CD4-positive, alpha-beta memory T cell (primary cell): ENCODE results near the gene DLGAP5. TPM values are rescaled to one million over a fixed set of nuclear protein-coding genes. Genes with fewer than 3 reads are reported as not detected.
A peak's percentile ranks its signal among the peaks of the same experiment; 100 is the strongest.

Experiments
- CTCF ChIA-PET: fragments of 350-600 bp; sonication (Branson Sonifier 250); formaldehyde crosslinking; loops from one replicate; lab custom pipeline; 2021; ENCODE audit warnings: inconsistent platforms; ENCODE audit not compliant: partially characterized antibody; lab: Charles Lee
- POLR2A ChIA-PET: fragments of 350-600 bp; sonication (Branson Sonifier 250); formaldehyde crosslinking; loops from one replicate; lab custom pipeline; 2021; ENCODE audit not compliant: partially characterized antibody; lab: Charles Lee
- DNase-seq, 5 donors: peaks; one replicate each; pipeline versions ENCODE4 v3.0.0 to v3.0.0-alpha.2; 2020 to 2022; ENCODE audit warnings: mixed read lengths in 1 of 5
- H3K27ac ChIP-seq: one replicate; pipeline ENCODE4 v1.7.0; 2013; ENCODE audit warnings: low read depth, low read length
- H3K27me3 ChIP-seq: 2 replicates; pipeline ENCODE4 v1.7.0; 2013; ENCODE audit warnings: mild to moderate bottlenecking, low read length, moderate library complexity; ENCODE audit not compliant: insufficient read depth
- H3K36me3 ChIP-seq: 2 replicates; pipeline ENCODE4 v1.7.0; 2013; ENCODE audit warnings: mild to moderate bottlenecking, low read length, moderate library complexity; ENCODE audit not compliant: insufficient read depth
- H3K4me1 ChIP-seq: 2 replicates; pipeline ENCODE4 v1.7.0; 2013; ENCODE audit warnings: mild to moderate bottlenecking, low read length, moderate library complexity; ENCODE audit not compliant: insufficient read depth
- H3K4me3 ChIP-seq, 2 donors: one replicate each; pipeline ENCODE4 v1.7.0; 2013; ENCODE audit warnings: low read length in 2 of 2, mild to moderate bottlenecking in 1 of 2
- H3K9me3 ChIP-seq, 2 donors: one replicate each; pipeline ENCODE4 v1.7.0; 2013; ENCODE audit warnings: low read length in 2 of 2, control low read depth in 1 of 2; ENCODE audit not compliant: control insufficient read depth in 1 of 2
- H3K27ac Mint-ChIP-seq, 7 donors: one replicate each; pipeline ENCODE4 v1.8.0; 2020 to 2021; ENCODE audit warnings: mixed read lengths in 7 of 7, mild to moderate bottlenecking in 6 of 7, inconsistent platforms in 3 of 7, moderate library complexity in 3 of 7
- H3K27me3 Mint-ChIP-seq, 2 donors: one replicate each; pipeline ENCODE4 v1.8.0; 2020 to 2021; ENCODE audit warnings: mixed read lengths in 2 of 2
- H3K36me3 Mint-ChIP-seq, 2 donors: one replicate each; pipeline ENCODE4 v1.8.0; 2020 to 2021; ENCODE audit warnings: mixed read lengths in 2 of 2, inconsistent platforms in 1 of 2, mild to moderate bottlenecking in 1 of 2
- H3K4me1 Mint-ChIP-seq, 4 donors: one replicate each; pipeline ENCODE4 v1.8.0; 2020 to 2021; ENCODE audit warnings: mixed read lengths in 4 of 4, mild to moderate bottlenecking in 1 of 4
- H3K4me3 Mint-ChIP-seq, 8 donors: one replicate each; pipeline ENCODE4 v1.8.0; 2020 to 2021; ENCODE audit warnings: mixed read lengths in 8 of 8, mild to moderate bottlenecking in 7 of 8, moderate library complexity in 6 of 8, inconsistent platforms in 3 of 8
- H3K9me3 Mint-ChIP-seq, 8 donors: one replicate each; pipeline ENCODE4 v1.8.0; 2020 to 2021; ENCODE audit warnings: mixed read lengths in 8 of 8, mild to moderate bottlenecking in 5 of 8, inconsistent platforms in 3 of 8, moderate library complexity in 1 of 8
- intact Hi-C: fragments of 100-400 bp; cut with micrococcal nuclease; formaldehyde crosslinking; loops from one replicate; pipeline ENCODE4 v1.15.1; 2023
- polyA plus RNA-seq, 2 donors: library from polyadenylated mRNA; unstranded; fragments of 300-500 nt; fragmentation: Illumina TruSeq; gene quantifications; one replicate each; pipeline ENCODE4 v1.2.3, GENCODE V29; 2021
- total RNA-seq, 2 experiments: library from RNA; stranded (reverse); gene quantifications; one replicate each; pipeline ENCODE4 v1.2.3, GENCODE V29; 2021

DLGAP5 gene
- total and polyA plus RNA-seq, 4 experiments from 2014 or later, result not detected

DNA sequence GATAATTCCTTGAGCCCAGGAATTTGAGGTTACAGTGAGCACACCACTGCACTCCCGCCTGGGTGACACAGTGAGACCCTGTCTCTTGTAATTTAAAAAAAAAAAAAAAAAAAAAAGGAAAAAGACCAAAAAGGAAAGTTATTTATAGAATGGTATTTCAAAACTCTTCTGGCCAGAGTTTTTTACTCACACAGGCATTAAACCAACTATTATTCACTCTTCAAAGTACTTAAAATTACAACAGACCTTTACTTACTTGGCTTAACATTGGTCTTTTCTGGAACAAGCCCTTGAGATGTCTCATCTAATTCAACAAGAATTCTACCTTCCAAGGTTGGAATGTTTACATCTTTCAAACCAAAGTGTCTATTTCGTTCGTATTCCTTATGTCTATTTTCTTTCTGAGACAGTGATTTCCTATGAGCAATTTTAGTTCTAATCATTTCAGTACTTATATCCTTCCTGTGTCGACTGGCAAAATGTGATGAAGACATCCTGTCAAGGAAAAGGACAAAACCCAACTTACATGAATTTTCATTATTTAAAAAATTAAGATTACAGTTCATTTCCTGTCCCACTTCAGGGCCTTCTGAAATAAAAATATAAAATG is 2.6 kb downstream of the DLGAP5 start:
- no peak overlapping the region for H3K4me3 Mint-ChIP-seq
- POLR2A ChIA-PET, result no interaction called here
- DNase-seq, result no peak

DNA sequence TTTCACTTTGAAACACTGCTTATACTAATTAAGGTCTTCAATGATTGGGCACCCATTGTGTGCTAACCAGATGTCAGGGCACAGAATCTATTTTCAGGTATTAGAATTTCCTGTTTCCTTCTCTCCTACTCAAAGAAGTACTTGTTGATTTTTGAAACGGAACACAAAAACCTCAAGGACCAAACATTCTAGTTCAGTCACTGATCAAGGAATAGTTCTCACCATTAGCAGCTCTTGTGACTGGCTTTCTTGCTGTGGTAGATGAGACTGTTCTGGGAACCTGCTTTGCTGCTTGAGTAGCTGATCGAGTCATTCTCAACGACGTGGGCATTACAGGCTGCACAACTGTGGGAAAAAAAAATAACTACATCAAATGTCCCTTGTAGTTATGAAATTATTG is 11.0 kb downstream of the DLGAP5 start:
- intact Hi-C loops, result no loop called here
- Histone ChIP-seq H3K4me1 (peaks cover 13% of the 10 kb centered on the region), H3K27ac (no peak overlapping the region), H3K36me3 (no peaks in the 10 kb centered on the region), H3K4me3 (no peak overlapping the region), H3K9me3 (no peaks in the 10 kb centered on the region), H3K27me3 (no peaks in the 10 kb centered on the region)
- Mint-ChIP-seq H3K4me1 (peaks cover 6 to 19% (median 12%) of the 10 kb centered on the region in 4 donors), H3K27me3 (no peaks in the 10 kb centered on the region), H3K27ac (peak overlapping the region in 6 of 7 donors; percentile 2 to 86 (median 79)), H3K36me3 (no peaks in the 10 kb centered on the region), H3K4me3 (peak overlapping the region in 3 of 8 donors; percentile 6 to 73 (median 9)), H3K9me3 (no peaks in the 10 kb centered on the region)
- DNase-seq, result no peak
- POLR2A ChIA-PET, result no interaction called here
- CTCF ChIA-PET, result interaction anchor here (0.6 kb wide), 1 partner anchor 91 kb away, joined by 4 read pairs; no protein-coding TSS in a partner anchor

More for the DNA sequence above, 2.6 kb downstream of the DLGAP5 start:
- CTCF ChIA-PET, result no interaction called here
- Histone ChIP-seq H3K9me3 (no peaks in the 10 kb centered on the region), H3K4me3 (no peak overlapping the region), H3K36me3 (no peaks in the 10 kb centered on the region), H3K27me3 (no peaks in the 10 kb centered on the region), H3K4me1 (peaks cover 15% of the 10 kb centered on the region), H3K27ac (no peak overlapping the region)
- no peaks in the 10 kb centered on the region for H3K27me3 Mint-ChIP-seq
- H3K9me3 Mint-ChIP-seq, result no peaks in the 10 kb centered on the region
- peaks cover 6 to 25% (median 14%) of the 10 kb centered on the region in 4 donors for H3K4me1 Mint-ChIP-seq
- H3K36me3 Mint-ChIP-seq, result no peaks in the 10 kb centered on the region
- H3K27ac Mint-ChIP-seq, result no peak overlapping the region
- intact Hi-C loops, result no loop called here

DNA sequence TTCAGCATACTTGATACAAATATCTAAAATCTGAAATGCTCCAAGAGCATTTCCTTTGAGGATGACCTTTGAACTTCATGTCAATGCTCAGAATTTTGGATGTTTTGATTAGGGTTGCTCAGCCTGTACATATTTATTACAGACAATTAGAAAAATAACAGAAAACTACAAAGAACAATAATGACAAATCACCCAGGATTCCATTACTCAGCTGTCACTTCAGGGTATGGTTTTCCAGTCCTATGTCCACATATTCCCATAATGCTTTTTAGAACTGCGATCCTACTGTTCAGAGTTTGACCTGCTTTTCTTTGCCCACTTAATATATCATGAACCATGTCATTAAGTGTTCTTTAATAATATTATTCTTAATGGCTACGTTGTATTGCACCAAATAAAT is 11.4 kb downstream of the DLGAP5 start:
- Mint-ChIP-seq H3K27me3 (no peaks in the 10 kb centered on the region), H3K4me1 (peaks cover 6 to 19% (median 12%) of the 10 kb centered on the region in 4 donors), H3K4me3 (peak overlapping the region in 1 of 8 donors; percentile 9), H3K9me3 (no peaks in the 10 kb centered on the region), H3K36me3 (no peaks in the 10 kb centered on the region), H3K27ac (peak overlapping the region in 2 of 7 donors; percentile 78 to 84)
- no peak for DNase-seq
- Histone ChIP-seq H3K36me3 (no peaks in the 10 kb centered on the region), H3K27me3 (no peaks in the 10 kb centered on the region), H3K27ac (no peak overlapping the region), H3K4me1 (peaks cover 13% of the 10 kb centered on the region), H3K9me3 (no peaks in the 10 kb centered on the region), H3K4me3 (no peak overlapping the region)
- intact Hi-C loops, result no loop called here
- CTCF ChIA-PET, result interaction anchor here (0.6 kb wide), 1 partner anchor 90 kb away, joined by 4 read pairs; no protein-coding TSS in a partner anchor
- POLR2A ChIA-PET, result no interaction called here

DNA sequence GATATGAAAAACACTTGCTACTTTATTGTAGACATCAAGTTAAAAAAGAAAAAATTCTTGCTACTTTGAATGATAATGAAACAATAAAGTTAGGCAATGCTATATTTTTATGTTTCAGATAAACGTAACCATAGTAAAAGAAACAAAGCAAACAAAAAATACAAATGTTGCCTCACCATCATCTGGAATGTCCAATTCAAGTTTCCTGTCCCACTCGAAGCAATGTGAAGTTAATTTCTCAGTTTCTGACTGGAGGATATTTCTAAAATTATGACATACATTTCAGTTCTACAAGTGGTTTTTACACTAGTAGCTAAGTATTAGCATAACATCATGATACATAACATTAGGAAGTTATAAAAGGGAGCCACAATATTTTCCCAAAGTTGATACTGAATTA is 20.9 kb downstream of the DLGAP5 start:
- H3K27ac Mint-ChIP-seq, result no peak overlapping the region
- no peak for DNase-seq
- no peak overlapping the region for H3K4me3 Mint-ChIP-seq
- intact Hi-C loops, result no loop called here
- H3K36me3 ChIP-seq, result no peaks in the 10 kb centered on the region
- no peaks in the 10 kb centered on the region for H3K36me3 Mint-ChIP-seq
- no peaks in the 10 kb centered on the region for H3K4me1 Mint-ChIP-seq
- no peaks in the 10 kb centered on the region for H3K9me3 Mint-ChIP-seq
- no peaks in the 10 kb centered on the region for H3K27me3 Mint-ChIP-seq
- H3K4me1 ChIP-seq, result no peaks in the 10 kb centered on the region
- ChIA-PET POLR2A (no interaction called here), CTCF (interaction anchor here (1.8 kb wide), 1 partner anchor 10 kb away, joined by 6 read pairs; no protein-coding TSS in a partner anchor)
- no peak overlapping the region for H3K27ac ChIP-seq
- no peaks in the 10 kb centered on the region for H3K9me3 ChIP-seq
- H3K4me3 ChIP-seq, result no peak overlapping the region
- no peaks in the 10 kb centered on the region for H3K27me3 ChIP-seq

DNA sequence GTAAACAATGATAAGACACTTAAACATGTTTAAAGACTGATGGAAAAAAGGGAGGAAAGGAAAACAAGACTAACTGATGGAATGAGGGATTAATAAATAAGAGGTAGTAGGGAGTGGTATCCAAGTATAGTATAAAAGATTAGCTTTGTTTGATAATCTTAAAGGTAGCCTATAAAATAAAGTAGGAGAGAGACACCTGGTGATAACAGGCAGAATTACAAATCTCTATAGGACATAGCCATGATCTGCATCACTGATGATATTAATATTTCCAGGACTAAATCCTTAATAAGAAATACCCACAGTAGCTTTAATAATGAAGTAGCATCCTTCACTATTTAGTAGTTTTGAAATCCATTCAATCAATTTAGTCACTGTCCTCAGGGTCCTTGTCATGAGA is 30.4 kb downstream of the DLGAP5 start:
- H3K36me3 ChIP-seq, result no peaks in the 10 kb centered on the region
- POLR2A ChIA-PET, result interaction anchor here (0.6 to 3.3 kb wide), 8 partner anchors 21 to 110 kb away, joined by 3 to 29 read pairs (median 5); partner anchors contain the start of gene MAPK1IP1L

DNA sequence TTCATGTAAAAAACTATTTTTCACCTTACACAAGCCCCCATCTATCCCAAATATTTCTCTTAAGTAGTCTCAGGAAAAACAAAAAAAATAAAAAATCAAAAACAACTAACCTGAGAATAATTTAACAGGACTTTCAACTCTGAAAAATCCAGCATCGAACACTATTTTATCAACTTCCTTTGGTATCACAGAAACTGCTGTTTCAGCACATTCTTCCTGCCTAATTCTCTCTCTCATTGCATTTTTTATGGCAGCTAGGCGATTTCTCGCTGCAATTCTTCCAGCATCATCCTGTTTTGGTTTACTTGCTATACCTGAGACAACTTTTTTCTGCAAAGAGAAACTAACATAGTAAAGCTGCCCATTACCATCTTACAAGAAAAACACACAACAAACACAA is 33.0 kb downstream of the DLGAP5 start:
- Histone ChIP-seq H3K27ac (no peak overlapping the region), H3K27me3 (no peaks in the 10 kb centered on the region), H3K4me3 (no peak overlapping the region), H3K4me1 (peaks cover 16% of the 10 kb centered on the region), H3K9me3 (no peaks in the 10 kb centered on the region), H3K36me3 (no peaks in the 10 kb centered on the region)
- intact Hi-C loops, result no loop called here
- H3K4me3 Mint-ChIP-seq, result peak overlapping the region in 1 of 8 donors; percentile 62
- H3K9me3 Mint-ChIP-seq, result peaks cover 0 to 1% (median 0%) of the 10 kb centered on the region in 8 donors
- no peaks in the 10 kb centered on the region for H3K27me3 Mint-ChIP-seq
- H3K36me3 Mint-ChIP-seq, result no peaks in the 10 kb centered on the region
- no peak for DNase-seq
- ChIA-PET POLR2A (interaction anchor here (3.1 to 3.3 kb wide), 2 partner anchors 55 to 69 kb away, joined by 11 to 29 read pairs; no protein-coding TSS in a partner anchor), CTCF (interaction anchor here (1.4 to 11.7 kb wide), 7 partner anchors 27 to 86 kb away, joined by 3 to 286 read pairs (median 8); partner anchors contain the start of gene LGALS3)
- H3K27ac Mint-ChIP-seq, result no peak overlapping the region
- H3K4me1 Mint-ChIP-seq, result peaks cover 8 to 20% (median 16%) of the 10 kb centered on the region in 4 donors

More for the DNA sequence above, 30.4 kb downstream of the DLGAP5 start:
- Histone ChIP-seq H3K4me1 (peaks cover 21% of the 10 kb centered on the region), H3K4me3 (no peak overlapping the region), H3K27me3 (no peaks in the 10 kb centered on the region), H3K27ac (no peak overlapping the region), H3K9me3 (no peaks in the 10 kb centered on the region)
- H3K36me3 Mint-ChIP-seq, result no peaks in the 10 kb centered on the region
- peak overlapping the region in 3 of 7 donors; percentile 14 to 80 (median 48) for H3K27ac Mint-ChIP-seq
- H3K27me3 Mint-ChIP-seq, result no peaks in the 10 kb centered on the region
- H3K9me3 Mint-ChIP-seq, result peaks cover 0 to 1% (median 0%) of the 10 kb centered on the region in 8 donors
- H3K4me3 Mint-ChIP-seq, result no peak overlapping the region
- CTCF ChIA-PET, result interaction anchor here (0.6 to 11.7 kb wide), 30 partner anchors 8 to 237 kb away, joined by 3 to 286 read pairs (median 5); partner anchors contain the start of genes MAPK1IP1L, SOCS4 and WDHD1
- H3K4me1 Mint-ChIP-seq, result peaks cover 16 to 31% (median 18%) of the 10 kb centered on the region in 4 donors
- intact Hi-C loops, result loop anchor here (1.0 kb wide), 3 partner anchors 72 to 597 kb away; partner anchors contain the start of gene MAPK1IP1L
- DNase-seq, result peak in 4 of 5 donors; percentile 42 to 49 (median 46)

DNA sequence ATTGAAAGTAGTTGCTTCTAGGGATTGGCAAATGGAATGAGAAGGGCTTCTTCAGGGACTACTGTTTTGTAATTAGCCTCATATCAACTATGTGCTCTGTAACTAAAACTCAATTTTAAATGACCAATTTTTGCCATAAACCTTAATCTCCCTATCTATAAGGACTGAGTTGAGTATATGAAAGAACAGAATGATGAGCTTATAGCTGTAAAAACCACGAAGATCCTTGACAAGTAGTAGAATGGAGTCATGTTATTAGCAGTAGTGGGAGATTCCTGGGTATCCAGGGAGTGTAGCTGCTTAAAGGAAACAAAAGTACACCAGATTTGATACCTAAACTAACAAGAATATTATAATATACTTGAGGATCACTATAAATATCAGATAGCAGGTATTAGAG is 34.3 kb downstream of the DLGAP5 start:
- peaks cover 16% of the 10 kb centered on the region for H3K4me1 ChIP-seq
- H3K9me3 Mint-ChIP-seq, result peaks cover 0 to 1% (median 0%) of the 10 kb centered on the region in 8 donors
- H3K27me3 ChIP-seq, result no peaks in the 10 kb centered on the region
- no peak overlapping the region for H3K4me3 ChIP-seq
- peaks cover 8 to 20% (median 16%) of the 10 kb centered on the region in 4 donors for H3K4me1 Mint-ChIP-seq
- H3K27me3 Mint-ChIP-seq, result no peaks in the 10 kb centered on the region
- no peaks in the 10 kb centered on the region for H3K9me3 ChIP-seq
- no peak for DNase-seq
- no peaks in the 10 kb centered on the region for H3K36me3 Mint-ChIP-seq
- ChIA-PET CTCF (interaction anchor here (0.6 to 11.7 kb wide), 5 partner anchors 10 to 648 kb away, joined by 3 to 286 read pairs (median 3); partner anchors contain the start of genes CGRRF1 and LGALS3), POLR2A (interaction anchor here (1.0 kb wide), 1 partner anchor 54 kb away, joined by 3 read pairs; no protein-coding TSS in a partner anchor)
- intact Hi-C loops, result no loop called here
- no peak overlapping the region for H3K4me3 Mint-ChIP-seq
- H3K27ac ChIP-seq, result no peak overlapping the region
- H3K36me3 ChIP-seq, result no peaks in the 10 kb centered on the region
- H3K27ac Mint-ChIP-seq, result no peak overlapping the region
